Activated naive CD8-positive, alpha-beta T cell treated with anti-CD3 and anti-CD28 coated beads for 36 hours (primary cell): ENCODE measurements around the gene FAM83G. TPM values are rescaled to one million over a fixed set of nuclear protein-coding genes. Genes with fewer than 3 reads are reported as not detected.
"Not testable (repeated sequence)": the region's sequence is repeated elsewhere in the genome, so short reads cannot be mapped to it uniquely, and the experiment has no call there.

ENCODE experiments used
- DNase-seq: peaks from one replicate; pipeline ENCODE4 v3.0.0; 2021
- H3K27ac Mint-ChIP-seq: one replicate; pipeline ENCODE4 v1.8.0; 2022; ENCODE audit warnings: mild to moderate bottlenecking, moderate library complexity, mixed read lengths
- H3K27me3 Mint-ChIP-seq: one replicate; pipeline ENCODE4 v1.8.0; 2022; ENCODE audit warnings: mild to moderate bottlenecking, mixed read lengths
- H3K36me3 Mint-ChIP-seq: one replicate; pipeline ENCODE4 v1.8.0; 2021; ENCODE audit warnings: mild to moderate bottlenecking, mixed read lengths
- H3K4me1 Mint-ChIP-seq: one replicate; pipeline ENCODE4 v1.8.0; 2021; ENCODE audit warnings: mixed read lengths
- H3K4me3 Mint-ChIP-seq: one replicate; pipeline ENCODE4 v1.8.0; 2022; ENCODE audit warnings: mild to moderate bottlenecking, moderate library complexity, mixed read lengths
- H3K9me3 Mint-ChIP-seq: one replicate; pipeline ENCODE4 v1.8.0; 2022; ENCODE audit warnings: mixed read lengths
- total RNA-seq, 2 experiments: library from RNA; stranded (reverse); gene quantifications; one replicate each; pipeline ENCODE4 v1.2.3, GENCODE V29; 2021

Gene FAM83G
- total RNA-seq, 2 experiments from 2014 or later = 10.3 to 10.4 TPM

DNA sequence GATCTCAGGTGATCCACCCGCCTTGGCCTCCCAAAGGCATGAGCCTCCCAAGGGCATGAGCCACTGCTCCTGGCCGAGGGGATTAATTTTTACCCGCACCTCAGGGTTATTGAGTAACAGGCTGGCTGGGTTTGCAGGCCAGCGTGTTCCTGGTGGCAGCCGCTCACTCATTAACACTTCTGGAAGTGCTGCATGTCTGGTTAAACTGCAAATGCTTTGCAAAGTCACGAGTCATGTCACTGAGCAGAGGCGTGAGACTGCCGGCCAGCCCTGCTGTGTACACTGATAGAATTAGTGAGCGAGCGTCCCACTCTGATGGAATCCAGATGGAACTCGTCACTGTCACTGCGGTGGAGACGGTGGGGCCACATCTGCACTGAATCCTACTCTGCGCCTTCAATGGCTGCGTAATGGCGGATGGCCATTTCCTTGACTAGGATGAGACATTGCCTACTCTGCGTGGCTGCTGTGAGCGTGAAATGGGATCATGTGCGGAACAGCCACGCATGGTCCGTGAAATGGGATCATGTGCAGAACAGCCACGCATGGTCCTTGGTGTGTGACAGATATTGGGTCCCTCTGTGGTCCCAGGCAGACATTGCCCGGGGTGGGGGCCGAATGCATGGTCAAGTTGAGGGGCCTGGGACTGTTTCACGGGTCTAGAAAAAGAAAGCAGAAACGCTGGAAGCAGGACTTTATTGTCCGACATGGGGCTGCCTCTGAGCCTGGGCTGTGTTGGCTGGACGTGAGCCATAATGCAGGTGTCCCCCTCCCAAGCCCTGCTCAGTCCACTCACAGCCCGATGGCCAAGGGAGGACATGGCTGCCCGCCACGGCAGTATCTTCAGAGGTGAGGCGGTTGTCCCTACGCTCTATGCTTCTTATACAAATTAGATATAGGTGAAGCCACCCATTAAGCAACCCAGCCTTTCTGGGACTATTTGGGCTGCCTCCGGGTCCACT is 53.3 kb downstream of the FAM83G start:
- DNase-seq = no peak
- H3K36me3 Mint-ChIP-seq = peaks cover 2% of the 10 kb centered on the region
- peaks cover 14% of the 10 kb centered on the region for H3K4me1 Mint-ChIP-seq
- no peak overlapping the region for H3K4me3 Mint-ChIP-seq
- H3K27me3 Mint-ChIP-seq = no peaks in the 10 kb centered on the region
- no peaks in the 10 kb centered on the region for H3K9me3 Mint-ChIP-seq
- no peak overlapping the region for H3K27ac Mint-ChIP-seq

- Mint-ChIP-seq H3K4me1 (peaks cover 9% of the 10 kb centered on the region), H3K27me3 (no peaks in the 10 kb centered on the region), H3K9me3 (no peaks in the 10 kb centered on the region), H3K27ac (no peak overlapping the region), H3K36me3 (no peaks in the 10 kb centered on the region), H3K4me3 (no peak overlapping the region)
- DNase-seq = no peak
Measured at GRCh38 chr17:18950346-18950745, 54.2 kb downstream of the FAM83G start.

DNA sequence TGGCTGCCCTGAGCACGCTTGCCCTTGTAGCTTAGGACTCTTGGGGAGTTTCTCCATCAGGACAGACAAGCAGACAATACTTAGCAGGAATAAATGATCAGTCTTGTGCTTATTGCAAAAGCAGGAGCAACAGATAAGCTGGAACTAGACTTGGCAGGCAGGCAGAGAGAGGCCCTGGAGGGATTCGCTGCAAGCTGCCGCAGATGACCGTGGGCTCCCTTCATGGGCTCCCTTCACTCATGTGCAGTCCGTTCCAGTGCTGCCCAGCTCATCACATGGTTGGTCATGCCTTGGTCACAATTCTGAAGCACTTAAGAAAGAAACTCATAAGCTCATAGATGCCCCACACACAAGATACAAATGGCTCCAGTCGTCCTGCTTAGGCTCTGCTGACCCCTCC is 55.0 kb downstream of the FAM83G start:
- H3K27ac Mint-ChIP-seq = no peak overlapping the region

DNA sequence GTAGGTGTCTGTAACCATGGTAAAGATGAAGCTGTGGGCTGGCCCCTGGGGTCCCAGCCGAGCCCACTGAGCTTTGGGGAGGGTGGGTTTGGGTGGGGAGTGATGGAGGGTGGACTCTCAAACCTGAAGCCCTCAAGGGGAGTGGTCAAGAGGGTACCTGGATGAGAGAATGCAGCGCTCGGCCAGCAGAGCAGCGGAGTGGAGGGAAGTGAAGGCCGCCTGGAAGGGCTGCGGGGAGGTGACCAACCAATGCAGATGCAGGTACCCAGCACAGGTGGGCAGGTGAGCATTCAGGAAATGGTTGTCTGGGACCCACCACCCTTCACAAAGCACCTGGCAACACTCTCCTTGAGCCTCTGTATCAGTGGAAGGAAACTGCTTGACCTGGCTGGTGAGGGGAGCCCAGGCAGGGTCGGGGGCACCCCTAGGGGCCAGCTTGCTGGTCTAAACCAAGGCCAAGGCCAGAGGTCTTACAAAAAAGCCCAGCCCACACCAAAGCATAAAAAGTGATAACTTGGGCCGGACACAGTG is 56.0 kb downstream of the FAM83G start:
- peaks cover 5% of the 10 kb centered on the region for H3K4me1 Mint-ChIP-seq
- no peak overlapping the region for H3K27ac Mint-ChIP-seq
- no peaks in the 10 kb centered on the region for H3K27me3 Mint-ChIP-seq
- H3K9me3 Mint-ChIP-seq = no peaks in the 10 kb centered on the region
- DNase-seq = no peak
- no peaks in the 10 kb centered on the region for H3K36me3 Mint-ChIP-seq
- no peak overlapping the region for H3K4me3 Mint-ChIP-seq

More for the DNA sequence above, 55.0 kb downstream of the FAM83G start:
- Mint-ChIP-seq H3K36me3 (no peaks in the 10 kb centered on the region), H3K27me3 (no peaks in the 10 kb centered on the region), H3K9me3 (no peaks in the 10 kb centered on the region), H3K4me1 (peaks cover 8% of the 10 kb centered on the region), H3K4me3 (no peak overlapping the region)
- no peak for DNase-seq

GRCh38 chr17:18947866-18948265 is 56.7 kb downstream of the FAM83G start:
- no peak overlapping the region for H3K27ac Mint-ChIP-seq
- no peaks in the 10 kb centered on the region for H3K36me3 Mint-ChIP-seq
- peaks cover 5% of the 10 kb centered on the region for H3K4me1 Mint-ChIP-seq
- DNase-seq = no peak
- H3K9me3 Mint-ChIP-seq = no peaks in the 10 kb centered on the region
- no peak overlapping the region for H3K4me3 Mint-ChIP-seq
- no peaks in the 10 kb centered on the region for H3K27me3 Mint-ChIP-seq

- no peaks in the 10 kb centered on the region for H3K27me3 Mint-ChIP-seq
- no peaks in the 10 kb centered on the region for H3K9me3 Mint-ChIP-seq
- H3K4me1 Mint-ChIP-seq = peaks cover 5% of the 10 kb centered on the region
- no peaks in the 10 kb centered on the region for H3K36me3 Mint-ChIP-seq
- no peak overlapping the region for H3K4me3 Mint-ChIP-seq
- DNase-seq = no peak
- no peak overlapping the region for H3K27ac Mint-ChIP-seq
Measured at GRCh38 chr17:18946536-18946935, 58.0 kb downstream of the FAM83G start.

DNA sequence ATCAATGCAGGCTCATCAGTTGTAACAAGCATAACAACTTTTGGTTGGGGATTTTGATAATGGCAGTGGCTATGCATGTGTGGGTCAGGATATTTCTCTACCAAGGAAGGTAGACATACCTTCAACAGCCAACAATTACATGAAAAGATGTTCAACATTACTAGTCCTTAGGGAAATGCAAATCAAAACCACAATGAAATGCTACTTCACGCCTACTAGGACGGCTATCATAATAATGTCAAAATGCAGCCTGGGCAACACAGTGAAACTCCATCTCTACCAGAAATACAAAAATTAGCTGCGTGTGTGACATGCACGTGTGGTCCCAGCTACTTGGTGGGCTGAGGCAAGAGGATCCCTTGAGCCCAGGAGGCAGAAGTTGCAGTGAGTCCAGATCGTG is 59.9 kb downstream of the FAM83G start:
- no peak overlapping the region for H3K4me3 Mint-ChIP-seq
- no peaks in the 10 kb centered on the region for H3K27me3 Mint-ChIP-seq
- peaks cover 5% of the 10 kb centered on the region for H3K4me1 Mint-ChIP-seq
- H3K36me3 Mint-ChIP-seq = no peaks in the 10 kb centered on the region
- H3K9me3 Mint-ChIP-seq = no peaks in the 10 kb centered on the region
- no peak for DNase-seq
- no peak overlapping the region for H3K27ac Mint-ChIP-seq

DNA sequence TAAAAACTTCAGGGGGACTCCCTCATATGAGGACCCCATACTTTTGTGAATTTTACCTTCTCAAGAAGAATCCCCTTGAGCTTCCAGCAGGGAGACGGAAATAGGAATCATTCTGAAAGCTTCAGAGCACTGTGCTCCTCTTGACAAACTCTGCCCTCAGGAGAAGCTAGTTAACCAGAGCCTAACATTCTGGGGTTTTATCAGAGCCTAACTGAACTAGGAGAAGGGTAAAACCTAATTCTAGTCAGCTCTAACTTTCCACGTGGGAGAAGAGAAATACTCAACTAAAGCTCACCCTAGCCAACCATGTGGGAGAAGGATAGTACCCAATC is 65.9 kb downstream of the FAM83G start:
- Mint-ChIP-seq H3K27ac (no peak overlapping the region), H3K9me3 (no peaks in the 10 kb centered on the region), H3K36me3 (no peaks in the 10 kb centered on the region), H3K4me3 (no peak overlapping the region), H3K4me1 (no peaks in the 10 kb centered on the region), H3K27me3 (no peaks in the 10 kb centered on the region)
- no peak for DNase-seq

- Mint-ChIP-seq H3K4me3 (no peak overlapping the region), H3K9me3 (no peaks in the 10 kb centered on the region), H3K4me1 (peaks cover 3% of the 10 kb centered on the region), H3K27me3 (no peaks in the 10 kb centered on the region), H3K27ac (no peak overlapping the region), H3K36me3 (peaks cover under 1% of the 10 kb centered on the region)
- DNase-seq = no peak
Measured at GRCh38 chr17:18937981-18938691, 66.4 kb downstream of the FAM83G start.

GRCh38 chr17:18933102-18934058 is 71.2 kb downstream of the FAM83G start:
- DNase-seq = no peak
- Mint-ChIP-seq H3K9me3 (no peaks in the 10 kb centered on the region), H3K27me3 (no peaks in the 10 kb centered on the region), H3K27ac (no peak overlapping the region), H3K4me3 (no peak overlapping the region), H3K36me3 (peaks cover 24% of the 10 kb centered on the region), H3K4me1 (peaks cover 18% of the 10 kb centered on the region)

DNA sequence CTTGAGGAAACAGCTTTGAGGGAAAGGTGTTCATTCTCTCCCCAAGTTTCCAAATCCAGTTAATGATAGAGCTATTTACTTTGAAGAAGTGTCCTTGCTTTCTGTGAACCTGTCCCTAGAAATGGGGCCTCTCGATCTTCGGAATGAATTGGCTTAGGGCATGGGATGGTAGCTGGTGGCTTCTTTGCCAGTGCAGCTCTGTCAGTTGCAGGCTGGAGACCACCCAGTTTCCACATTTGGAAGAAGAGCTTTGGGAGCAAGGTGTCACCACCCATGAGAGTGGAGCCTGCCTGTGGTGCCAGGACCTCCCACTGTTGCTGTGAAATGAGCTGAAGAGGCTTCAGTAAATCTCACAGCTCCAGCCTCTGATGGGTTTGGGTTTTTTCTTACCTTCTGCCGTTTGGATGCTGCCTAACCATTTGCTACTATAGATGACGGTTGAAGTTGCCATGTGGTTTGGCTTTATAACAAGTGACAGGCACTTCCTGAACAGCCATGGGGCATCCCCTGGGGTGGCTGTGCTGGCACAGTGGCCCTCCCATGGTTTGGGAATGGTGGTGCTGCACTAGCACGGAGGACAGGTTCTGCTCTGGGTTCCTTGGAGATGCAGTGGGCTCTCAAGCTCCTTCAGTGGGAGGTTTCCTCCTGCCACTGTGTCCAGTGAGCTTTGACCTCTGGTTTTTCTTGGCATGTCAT is 72.1 kb downstream of the FAM83G start:
- no peak for DNase-seq
- Mint-ChIP-seq H3K27me3 (no peaks in the 10 kb centered on the region), H3K9me3 (no peaks in the 10 kb centered on the region), H3K4me1 (peaks cover 20% of the 10 kb centered on the region), H3K27ac (no peak overlapping the region), H3K36me3 (peaks cover 25% of the 10 kb centered on the region), H3K4me3 (no peak overlapping the region)

GRCh38 chr17:18928628-18929125 is 75.9 kb downstream of the FAM83G start:
- Mint-ChIP-seq H3K4me3 (no peak overlapping the region), H3K27me3 (no peaks in the 10 kb centered on the region), H3K9me3 (no peaks in the 10 kb centered on the region), H3K4me1 (peaks cover 36% of the 10 kb centered on the region), H3K36me3 (peaks cover 44% of the 10 kb centered on the region), H3K27ac (no peak overlapping the region)
- no peak for DNase-seq

DNA sequence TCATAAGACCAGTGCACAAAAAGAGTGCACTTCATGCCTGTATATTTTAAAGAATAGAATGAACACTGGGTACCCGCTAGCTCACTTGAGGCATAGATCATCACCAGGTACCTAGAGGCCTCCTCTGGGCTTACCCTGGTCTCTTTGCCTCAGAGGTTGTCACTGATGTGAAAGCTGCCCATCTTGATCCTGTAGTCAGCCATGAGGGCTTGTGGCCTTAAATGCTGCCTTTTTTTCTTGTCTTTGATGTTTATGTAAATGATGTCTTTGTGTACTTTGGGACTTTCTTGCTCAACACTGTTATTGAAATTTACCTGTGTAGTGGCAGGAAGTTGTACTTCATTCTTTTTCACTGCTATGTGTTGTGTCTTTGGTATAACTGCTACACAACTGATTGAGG is 79.4 kb downstream of the FAM83G start:
- H3K4me1 Mint-ChIP-seq = peaks cover 46% of the 10 kb centered on the region
- DNase-seq = no peak
- H3K27ac Mint-ChIP-seq = peak overlapping the region; percentile 2
- peaks cover 40% of the 10 kb centered on the region for H3K36me3 Mint-ChIP-seq
- no peaks in the 10 kb centered on the region for H3K9me3 Mint-ChIP-seq
- no peak overlapping the region for H3K4me3 Mint-ChIP-seq
- H3K27me3 Mint-ChIP-seq = no peaks in the 10 kb centered on the region

DNA sequence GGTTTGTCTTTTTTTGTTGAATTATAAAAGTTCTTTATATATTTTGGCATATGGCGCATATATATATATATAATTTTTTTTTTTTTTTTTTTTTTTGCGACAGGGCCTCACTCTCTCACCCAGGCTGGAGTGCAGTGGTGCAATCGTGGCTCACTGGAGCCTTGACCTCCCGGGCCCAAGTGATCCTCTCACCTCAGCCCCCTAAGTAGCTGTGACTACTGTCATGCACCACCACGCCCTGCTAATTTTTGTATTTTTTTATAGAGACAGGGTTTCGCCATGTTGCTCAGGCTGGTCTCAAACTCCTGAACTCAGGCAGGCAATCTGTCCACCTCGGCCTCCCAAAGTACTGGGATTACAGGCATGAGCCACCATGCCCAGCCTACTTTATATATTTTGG is 82.0 kb downstream of the FAM83G start:
- H3K36me3 Mint-ChIP-seq = peaks cover 37% of the 10 kb centered on the region
- H3K9me3 Mint-ChIP-seq, H3K27me3 Mint-ChIP-seq, H3K4me3 Mint-ChIP-seq, DNase-seq: not testable (repeated sequence)
- H3K27ac Mint-ChIP-seq = peak overlapping the region; percentile 84
- peaks cover 62% of the 10 kb centered on the region for H3K4me1 Mint-ChIP-seq
